Measurements from ENCODE around the gene ARAP3.
"Not testable (repeated sequence)": the region's sequence is repeated elsewhere in the genome, so short reads cannot be mapped to it uniquely, and the experiment has no call there.

Gene ARAP3

DNA sequence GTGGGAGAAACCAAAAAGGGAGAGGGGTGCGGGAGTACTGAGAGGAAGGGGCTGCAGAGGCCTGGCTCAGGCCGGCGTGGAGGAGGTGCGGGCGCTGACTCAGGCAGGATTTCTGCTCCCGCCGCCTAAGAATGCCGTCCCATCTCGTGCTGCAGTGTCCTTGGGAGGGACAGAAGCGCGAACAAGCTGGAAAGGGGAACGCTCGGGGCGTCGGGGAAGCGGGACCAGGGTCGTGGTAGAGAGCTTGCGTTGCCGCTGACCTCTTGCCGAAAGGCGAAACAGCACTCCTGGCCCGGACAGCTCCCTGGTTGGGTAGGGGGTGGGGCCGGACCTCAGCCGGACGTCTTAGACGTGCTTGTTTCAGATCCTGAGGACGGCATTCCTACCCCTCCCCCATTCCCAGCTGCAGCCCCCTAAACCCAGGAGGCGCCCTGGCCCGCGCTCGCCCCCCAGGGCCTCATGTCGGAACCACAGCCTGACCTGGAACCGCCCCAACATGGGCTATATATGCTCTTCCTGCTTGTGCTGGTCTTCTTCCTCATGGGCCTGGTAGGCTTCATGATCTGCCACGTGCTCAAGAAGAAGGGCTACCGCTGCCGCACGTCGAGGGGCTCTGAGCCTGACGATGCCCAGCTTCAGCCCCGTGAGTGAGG, 44.1 kb downstream of the ARAP3 start:
- DNase-seq = peak; percentile 50

DNA sequence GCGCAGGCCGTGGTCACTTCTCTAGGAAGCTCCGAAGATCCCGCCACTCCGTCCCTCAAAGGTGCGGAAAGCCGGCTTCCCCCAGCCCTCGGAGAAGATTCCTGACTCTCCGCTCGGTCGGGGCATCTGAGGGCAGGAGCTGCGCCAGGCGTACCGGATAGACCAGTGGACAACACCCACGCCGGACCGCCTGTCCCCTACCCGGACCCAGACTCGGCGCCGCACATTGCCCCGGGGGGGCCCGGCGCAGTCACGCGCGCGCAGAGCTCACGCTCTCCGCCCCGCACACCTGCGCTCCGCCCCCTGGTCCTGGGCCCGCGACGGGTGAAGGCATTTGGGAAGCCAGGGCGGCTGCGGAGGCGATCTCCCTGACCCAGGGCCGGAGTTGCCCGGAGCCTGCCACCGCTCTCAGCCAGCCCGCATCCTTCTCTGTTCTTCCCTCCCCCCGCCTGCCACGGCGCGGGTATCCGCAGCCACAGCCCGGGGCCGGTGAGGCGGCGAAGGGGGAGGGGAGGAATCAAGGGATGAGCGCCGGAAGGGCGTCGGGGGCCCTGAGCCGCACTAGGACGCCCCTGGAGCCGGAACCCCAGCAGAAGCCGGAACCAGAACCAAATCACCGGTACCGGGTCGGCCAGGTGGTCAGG, 44.8 kb downstream of the ARAP3 start:
- DNase-seq = peak; percentile 56

DNA sequence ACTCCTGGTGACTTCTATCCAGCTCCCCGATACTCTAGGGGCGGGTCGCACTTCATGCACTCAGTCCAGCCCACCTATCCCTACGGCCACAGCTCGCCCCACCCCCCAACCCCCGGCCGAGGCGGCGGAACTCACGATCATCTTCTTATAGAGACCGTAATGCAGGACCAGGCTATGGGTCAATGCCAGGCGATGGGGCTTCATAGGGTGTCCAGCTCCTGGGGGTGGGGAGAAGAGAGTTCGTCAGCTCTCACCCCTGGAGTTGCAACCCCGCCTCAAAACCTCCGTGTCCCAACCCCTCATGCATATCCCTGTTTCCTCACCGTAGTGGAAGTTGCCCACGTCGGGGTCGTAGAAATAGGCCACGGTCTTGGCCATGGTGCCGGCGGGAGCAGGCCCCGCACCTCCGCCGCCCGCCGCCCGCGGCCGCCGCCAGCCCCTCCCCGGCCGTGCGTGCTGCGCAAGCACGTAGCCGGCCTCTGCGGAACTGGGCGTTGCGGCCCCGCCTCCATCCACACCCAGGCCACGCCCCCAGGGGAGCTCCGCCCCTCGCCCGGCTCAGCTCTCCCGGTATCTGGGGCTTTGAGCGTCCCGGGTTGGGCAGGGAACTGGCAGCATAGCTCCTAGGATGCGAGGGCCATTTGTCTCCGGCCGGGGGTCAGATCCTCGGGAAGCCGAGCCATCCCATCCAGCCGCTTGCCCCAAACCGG, 45.5 kb downstream of the ARAP3 start, which contains the start of the genes HDAC3 and RELL2:
HDAC3 (minus strand) TSS at position 437 of the 710 bp plus-strand sequence; CDS start at position 378, 59 bp downstream.
RELL2 (plus strand) TSS at position 585 of the 710 bp plus-strand sequence. CDS start 1,229 bp downstream, outside the sequence.
- DNase-seq = peak; percentile 96

DNA sequence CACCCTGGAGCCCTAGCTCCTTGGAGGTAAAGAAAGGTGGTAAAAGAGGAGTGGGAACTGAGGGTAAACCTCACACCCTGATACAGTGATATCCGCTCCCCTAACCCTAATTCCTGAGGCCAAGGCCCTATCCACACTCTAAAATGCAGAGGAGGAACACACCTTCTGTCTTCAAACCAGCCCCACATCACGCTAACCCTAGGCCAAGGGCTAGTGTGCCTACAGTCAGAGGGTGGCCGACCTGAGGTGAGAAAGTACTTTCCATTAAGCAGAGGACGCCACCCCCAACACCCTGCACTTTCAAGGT, 46.0 kb downstream of the ARAP3 start:
- no peak for DNase-seq

DNA sequence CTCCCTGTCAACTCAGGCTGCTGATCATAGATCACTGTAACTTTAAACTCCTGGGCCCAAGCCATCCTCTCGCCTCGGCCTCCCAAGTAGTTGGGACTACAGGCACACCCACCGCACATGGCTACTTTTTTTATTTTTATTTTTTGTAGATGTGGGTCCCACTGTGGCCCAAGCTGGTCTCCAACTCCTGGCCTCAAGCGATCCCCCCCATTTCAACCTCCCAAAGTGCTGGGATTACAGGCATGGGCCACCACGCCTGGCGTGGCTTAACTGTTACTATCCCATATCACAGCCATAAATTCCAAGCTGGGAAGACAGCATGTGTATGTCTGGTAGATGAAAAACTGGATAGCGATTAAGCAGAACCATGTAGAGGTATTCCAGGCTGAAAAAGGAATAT, 46.4 kb downstream of the ARAP3 start:
- no peak for DNase-seq

DNA sequence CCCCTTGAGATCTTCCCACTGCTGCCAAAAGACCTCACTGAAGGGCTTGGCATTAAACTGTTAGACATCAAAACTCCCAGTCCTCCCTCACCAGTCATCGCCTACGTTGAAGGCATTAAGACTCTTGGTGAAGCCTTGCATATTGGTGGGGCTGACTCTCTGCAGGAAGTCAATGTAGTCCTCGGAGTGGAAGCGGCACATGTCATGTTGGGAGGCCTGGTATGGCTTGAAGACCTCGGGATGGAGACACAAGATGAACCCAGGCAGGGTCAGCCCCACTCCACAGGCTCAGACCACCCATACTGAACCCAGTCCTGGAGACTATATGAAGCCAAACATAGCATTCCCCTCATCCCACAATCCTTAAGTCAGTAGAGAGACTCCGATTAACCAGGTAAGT, 47.3 kb downstream of the ARAP3 start:
- no peak for DNase-seq

DNA sequence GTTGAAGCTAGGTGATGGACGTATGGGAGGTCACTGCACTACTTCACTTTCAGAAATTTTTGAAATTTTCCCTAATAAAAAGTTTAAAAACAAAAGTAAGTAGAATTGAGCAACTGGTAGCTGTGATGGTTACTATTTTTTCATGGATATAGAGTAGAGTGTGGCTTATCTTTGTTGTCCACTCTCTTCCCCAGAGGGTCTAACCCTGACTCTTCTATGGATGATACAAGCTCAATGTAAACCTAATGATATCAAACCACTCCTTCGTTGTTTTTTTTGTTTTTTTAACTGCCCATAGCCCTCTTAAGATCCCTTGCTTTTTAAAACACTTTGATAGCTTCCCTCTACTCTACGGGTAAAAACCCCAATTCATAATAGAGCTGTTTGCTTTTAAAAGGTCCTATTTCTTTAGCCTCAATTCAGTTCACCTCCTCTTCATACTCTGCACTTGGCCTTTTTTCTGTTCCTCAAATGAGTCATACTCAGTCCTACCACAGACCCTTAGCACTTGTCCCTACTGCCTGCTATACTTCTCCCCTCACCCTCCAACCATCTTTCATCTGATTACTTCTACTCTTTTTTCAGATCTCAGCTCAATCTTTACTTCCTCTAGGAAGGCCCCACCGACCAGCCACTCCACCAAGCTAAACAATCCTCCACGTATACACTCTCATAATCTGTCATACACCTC, 48.0 kb downstream of the ARAP3 start:
- no peak for DNase-seq

DNA sequence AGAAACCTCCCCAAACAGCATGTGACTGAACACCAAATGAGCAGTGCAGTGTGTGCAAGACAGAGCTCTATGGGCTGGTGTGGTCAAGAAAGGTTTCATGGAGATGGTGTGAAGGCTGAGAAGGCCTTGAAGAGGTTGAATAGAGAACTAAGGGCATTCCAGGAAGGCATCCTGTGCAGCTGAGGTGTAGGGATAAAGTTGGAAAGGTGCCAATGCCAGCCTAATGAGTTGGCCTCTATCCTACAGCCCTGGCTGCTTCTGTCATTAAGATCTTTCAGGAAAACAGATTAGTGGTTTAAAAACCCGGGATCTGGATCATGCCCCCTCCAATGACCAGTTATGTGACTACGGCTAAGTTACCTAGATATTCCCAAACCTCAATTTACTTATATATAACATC, 49.4 kb downstream of the ARAP3 start:
- no peak for DNase-seq

DNA sequence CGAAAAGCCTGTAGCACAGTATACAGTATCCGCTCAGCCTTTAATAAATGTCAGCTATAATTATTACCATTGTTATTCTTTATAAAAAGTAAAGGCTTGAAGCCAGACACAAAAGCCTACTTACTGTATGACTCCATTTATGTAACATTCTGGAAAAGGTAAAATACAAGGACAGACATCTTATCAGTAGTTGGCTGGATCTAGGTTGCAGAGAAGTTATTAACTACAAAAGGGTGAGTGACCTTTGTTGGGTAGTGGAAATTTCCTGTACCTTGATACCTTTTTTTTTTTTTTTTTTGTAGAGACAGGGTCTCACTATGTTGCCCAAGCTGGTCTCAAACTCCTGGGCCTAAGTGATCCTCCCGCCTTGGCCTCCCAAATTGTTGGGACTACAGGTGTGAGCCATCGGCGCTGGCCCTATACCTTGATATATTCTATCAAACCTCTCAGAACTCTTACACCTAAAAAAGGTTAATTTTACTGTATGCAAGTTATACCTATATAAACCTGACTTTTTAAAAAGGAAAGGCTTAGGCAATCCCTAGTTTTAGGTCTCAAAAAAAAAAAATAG, 51.4 kb downstream of the ARAP3 start:
- DNase-seq = no peak

DNA sequence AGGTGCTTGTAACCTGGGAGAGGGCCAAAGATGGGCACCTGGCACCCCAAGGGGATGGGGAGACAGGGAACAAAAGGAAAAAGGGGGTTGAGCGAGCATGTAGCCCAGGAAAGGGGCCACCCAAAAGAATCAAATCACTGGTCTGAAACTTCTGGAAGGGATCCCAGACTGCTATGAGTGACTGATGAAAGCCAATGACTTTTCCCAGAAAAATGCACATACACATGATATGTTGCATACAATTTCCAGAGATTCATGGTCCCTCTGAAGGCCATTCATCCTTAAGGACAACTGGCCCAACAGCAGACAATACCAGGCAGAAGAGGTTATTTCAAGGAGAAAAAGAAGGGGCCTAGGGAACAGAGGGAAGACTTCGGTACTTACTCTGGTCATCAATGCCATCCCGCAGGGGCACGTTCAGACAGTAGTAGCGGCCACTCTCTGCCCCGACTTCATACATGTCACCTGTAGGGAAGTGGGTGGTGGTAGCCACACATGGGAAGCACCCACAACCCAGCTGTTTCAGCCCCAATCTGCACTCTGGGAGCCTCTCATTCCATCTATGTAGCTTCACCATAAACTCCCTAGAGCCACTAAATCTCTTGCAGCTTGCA, 53.7 kb downstream of the ARAP3 start:
- DNase-seq = no peak

DNA sequence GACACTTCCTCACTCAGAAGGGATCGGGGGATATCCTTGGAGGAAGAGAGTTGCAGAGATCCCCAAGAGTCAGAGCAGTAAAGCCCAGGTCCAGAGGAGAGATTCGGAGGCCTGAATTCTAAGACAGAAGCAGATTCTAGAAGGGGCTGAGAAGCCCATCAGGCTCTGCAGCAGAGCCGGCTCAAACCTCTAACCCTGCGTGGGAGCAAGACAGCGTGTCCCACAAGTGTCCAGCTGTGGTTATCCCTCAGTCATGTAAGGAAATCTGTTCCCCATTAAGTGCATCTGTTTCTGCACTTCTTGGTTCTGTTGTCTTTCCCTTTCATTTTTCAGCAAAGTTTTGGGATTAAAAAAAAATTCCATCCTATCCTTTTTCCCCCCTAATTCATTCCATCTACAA, 58.4 kb downstream of the ARAP3 start:
- DNase-seq = no peak

DNA sequence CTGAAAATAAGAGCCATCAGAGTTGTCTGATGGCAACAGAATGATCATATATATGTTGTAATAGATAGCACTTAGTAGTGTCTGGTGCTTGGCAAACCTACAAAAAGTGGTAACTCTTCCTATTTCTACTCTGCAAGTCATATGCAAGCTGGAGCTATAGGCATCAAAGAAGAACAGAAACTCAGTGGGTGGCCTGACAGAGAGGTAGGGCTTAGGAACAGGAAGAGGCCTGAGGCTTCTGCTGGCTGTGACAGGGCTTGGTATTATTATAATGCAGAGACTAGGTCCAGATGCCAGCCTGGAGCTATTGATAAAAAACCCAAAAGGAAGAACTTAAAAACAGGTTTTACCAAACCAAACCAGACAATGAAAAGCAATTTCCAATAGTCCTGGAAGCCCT, 58.8 kb downstream of the ARAP3 start:
- DNase-seq = no peak

DNA sequence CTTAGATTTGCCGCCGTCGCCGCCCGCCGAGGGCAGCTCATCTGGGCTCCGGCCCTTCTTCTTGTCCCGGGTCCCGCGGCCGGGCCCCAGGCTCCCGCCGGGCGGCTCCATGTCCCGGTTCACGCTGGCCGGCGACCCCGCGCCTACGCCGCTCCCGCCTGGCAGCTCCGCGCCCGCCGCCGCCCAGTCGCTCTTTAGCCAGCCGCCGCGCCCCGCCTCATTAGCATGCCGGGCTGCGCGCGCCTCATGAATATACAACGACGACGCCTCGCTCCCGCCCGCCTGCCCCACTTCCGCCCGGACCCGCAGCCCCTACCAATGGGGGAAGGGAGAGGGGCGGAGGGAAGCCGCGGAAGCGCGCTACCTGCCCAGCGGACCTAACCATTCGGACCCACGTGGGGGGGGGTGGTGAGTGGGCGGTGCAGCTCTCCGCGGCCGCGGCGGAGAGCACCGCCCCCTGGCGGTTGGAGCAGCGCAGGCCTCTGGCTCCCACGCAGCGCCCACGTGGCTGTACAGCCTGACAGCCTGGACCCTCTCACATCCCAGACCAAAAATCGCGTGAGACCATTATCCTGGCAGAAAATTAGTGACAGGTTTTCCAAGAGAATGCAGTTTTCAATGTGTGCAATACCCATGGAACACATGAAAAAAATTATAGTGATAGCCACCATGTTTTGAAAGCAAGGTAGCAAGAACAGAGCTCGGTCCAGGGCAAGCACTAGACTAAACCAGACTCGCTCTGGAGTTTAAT, 63.1 kb downstream of the ARAP3 start, which contains the start of gene DIAPH1:
DIAPH1 (minus strand) TSS at position 197 of the 751 bp plus-strand sequence; CDS start at position 111, 86 bp downstream.
- DNase-seq = peak; percentile 99

DNA sequence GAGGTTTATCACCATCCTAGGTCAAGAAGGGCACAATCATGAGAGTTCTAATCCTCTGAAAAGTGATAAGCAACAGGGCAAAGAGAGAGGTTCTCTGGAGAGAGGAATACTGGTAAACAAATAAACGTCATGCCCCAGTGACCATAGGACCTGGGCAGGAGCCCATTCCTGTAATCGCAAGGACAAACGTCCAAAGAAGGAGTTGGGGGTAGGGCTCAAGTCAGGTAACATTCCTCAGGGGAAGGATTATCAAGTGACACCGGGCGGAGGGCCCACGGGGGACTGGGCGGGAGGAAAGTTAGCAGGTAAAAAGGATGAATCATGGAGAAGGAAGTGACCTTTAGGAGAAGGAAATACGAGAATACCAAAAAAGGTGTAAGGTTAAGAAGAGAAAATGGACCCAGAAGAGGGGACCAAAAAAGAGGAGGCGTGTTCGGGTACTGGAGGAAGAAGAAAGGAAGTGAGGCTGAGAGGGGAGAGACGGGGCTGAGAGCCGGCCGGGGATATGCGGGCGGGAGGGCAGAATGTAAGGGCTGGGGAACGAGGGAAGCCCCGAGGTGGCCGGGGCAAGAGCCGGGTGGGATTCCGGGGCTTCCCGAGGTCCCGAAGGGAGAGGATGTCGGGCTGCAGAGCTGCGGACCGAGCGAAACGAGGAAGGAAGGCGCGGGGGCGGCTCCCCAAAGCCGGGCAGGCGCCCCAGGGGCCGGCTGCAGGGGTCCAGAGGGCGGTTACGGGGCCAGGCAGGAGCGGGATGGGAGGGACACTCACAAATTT, 63.8 kb downstream of the ARAP3 start:
- peak; percentile 51 for DNase-seq

DNA sequence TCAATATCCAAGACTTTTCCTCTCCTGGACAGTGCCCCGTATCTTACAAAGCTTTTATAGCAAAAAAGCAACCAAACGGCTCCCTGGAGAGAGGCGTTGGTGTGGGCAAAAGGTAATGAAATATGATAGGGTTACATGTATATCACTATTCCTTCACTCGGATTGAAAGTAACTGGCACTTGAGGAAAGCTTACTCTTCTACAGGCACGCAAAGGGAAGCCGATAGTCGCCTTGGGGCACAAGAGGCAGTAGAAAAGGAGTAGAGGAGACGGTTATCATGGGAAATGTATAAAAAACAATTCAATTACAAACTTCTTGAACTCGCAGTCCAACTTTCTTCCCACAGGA, 64.4 kb downstream of the ARAP3 start:
- no peak for DNase-seq

DNA sequence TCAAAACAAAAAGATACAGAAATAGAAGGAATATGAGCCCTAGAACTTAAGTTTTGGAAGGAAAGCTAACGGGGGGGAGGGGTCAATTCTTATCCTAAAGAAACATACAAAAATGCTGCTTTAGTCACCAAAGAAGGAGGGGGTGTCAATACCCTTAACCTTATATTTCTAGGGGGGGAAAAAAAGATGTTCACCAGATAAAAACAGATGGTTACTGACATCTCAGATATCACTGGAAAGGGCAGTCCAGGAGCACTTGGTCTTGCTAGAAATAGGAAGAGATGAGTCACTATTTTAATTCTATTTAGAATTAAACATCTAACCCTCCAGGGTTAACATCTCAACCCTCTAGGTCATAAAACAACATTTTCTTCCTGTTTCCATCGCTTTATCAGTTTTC, 64.9 kb downstream of the ARAP3 start:
- no peak for DNase-seq

DNA sequence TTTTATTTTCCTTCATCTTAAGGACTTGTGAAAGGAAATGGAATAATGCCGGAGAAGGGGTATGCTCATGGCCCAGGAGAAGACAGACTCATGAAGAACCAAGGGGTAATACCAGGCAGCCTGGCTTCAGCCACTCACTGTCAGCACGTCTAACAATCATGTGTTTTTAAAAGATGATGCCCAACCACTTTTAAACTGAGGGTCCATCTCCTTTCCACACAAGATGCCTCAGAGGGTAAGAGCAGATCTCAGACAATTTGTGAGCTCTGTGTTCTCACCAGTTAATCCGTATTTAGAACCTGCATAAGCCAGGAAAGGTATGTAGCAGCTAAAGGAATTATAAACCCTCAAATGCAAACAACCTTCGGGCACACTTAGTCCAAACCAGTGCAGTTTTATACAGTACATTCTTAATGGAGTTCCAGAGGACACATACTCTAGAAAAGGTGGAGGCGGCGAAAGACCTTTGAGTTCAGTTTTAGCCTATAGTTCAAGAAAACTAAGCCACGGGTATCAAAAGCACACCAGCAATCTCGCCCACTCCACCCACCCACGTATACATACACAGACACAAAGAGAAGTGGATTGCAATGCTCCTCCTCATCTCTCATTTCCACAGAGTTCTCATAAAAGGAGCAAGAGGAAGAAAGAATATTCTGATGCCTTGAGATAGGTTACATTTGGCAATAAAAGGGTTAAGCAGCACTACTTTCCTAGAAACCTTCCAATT, 65.9 kb downstream of the ARAP3 start:
- DNase-seq = no peak

DNA sequence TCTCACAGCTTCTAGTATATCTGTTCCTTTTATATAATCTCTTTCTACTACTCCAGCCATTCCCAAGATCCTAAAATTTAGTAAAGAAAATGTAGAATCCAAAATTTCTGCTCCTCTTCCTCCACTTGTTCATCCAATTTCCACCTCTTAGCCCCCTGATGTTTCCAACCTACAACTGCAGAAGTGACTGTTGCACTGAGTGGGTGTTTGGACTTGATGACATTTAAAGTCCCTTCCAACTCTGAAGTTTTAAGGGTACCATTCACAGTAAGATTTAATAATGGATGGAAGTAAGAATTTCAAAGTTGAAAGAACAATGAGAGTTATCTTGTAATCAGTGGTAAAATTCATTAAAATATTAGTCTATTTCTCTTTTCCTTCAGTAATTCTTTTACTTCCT, 68.7 kb downstream of the ARAP3 start:
- DNase-seq = no peak

DNA sequence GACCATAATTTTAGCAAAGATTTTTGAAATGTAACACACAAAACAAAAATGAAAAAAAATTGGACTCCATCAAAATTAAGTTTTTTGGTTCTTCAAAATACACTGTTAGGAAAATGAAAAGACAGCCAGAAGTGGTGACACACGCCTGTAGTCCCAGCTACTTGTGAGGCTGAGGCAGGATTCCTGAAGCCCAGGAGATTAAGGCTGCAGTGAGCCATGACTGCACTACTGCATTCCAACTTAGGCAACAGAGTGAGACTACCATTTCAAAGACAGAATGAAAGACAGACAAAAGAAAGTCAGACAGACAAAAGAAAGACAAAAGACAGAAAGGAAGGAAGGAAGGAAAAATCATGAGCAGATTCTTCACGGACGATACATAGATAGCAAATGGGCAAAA, 70.7 kb downstream of the ARAP3 start:
- DNase-seq = no peak

DNA sequence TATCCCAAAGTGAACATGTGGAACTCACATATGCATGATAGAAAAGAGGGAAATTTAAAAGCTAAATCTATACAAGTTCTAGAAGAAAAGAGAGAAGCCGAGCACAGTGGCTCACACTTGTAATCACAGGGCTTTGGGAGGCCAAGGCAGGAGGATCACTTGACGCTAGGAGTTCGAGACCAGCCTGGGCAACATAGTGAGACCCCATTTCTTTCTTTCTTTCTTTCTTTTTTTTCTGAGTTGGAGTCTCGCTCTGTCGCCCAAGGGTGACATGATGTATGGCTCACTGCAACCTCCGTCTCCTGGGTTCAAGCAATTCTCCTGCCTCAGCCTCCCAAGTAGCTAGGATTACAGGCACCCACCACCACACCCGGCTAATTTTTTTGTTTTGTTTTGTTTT, 72.1 kb downstream of the ARAP3 start:
- DNase-seq = not testable (repeated sequence)

DNA sequence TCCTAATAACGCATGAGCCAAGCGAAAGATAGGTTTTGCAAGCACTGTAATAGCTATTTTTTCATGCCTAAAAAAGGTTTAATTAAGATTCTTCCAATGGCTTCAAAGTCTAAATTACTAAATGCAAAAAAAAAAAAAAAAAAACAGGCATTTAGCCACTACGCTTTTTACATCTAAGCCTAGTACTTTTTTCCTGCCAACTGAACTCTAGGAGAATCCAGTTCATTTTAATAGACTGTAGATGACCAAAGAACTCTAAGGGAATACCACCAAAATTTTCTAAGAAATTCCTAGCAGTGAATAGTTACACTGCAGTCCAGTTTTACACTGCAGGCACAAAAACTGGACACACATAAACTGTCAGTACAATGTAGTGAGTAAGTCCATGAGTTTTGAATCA, 73.0 kb downstream of the ARAP3 start:
- DNase-seq = no peak
